GM18867 (cell line): ENCODE measurements around the gene CRIP2.

Experiments
- ATAC-seq: cut with Tn5 transposase; IDR thresholded peaks from one replicate; pipeline ENCODE4 v1.9.1; 2021; ENCODE audit warnings: mild to moderate bottlenecking, moderate library complexity; ENCODE audit not compliant: unreplicated experiment

The CRIP2 gene

GRCh38 chr14:105474483-105475268 is at the start of gene CRIP2:
CRIP2 (plus strand) TSS chr14:105474821; CDS start chr14:105474863, 42 bp downstream.
- ATAC-seq = no peak

- ATAC-seq = no peak
Observed at GRCh38 chr14:105424861-105425260, 49.8 kb upstream of the CRIP2 start.

- no peak for ATAC-seq
Observed at GRCh38 chr14:105425823-105426247, 48.8 kb upstream of the CRIP2 start.

GRCh38 chr14:105426416-105427130 is 48.0 kb upstream of the CRIP2 start:
- ATAC-seq = no peak

- ATAC-seq = no peak
Observed at GRCh38 chr14:105427412-105427811, 47.2 kb upstream of the CRIP2 start.

- no peak for ATAC-seq
Observed at GRCh38 chr14:105427936-105428485, 46.6 kb upstream of the CRIP2 start.

GRCh38 chr14:105430042-105430441 is 44.6 kb upstream of the CRIP2 start:
- no peak for ATAC-seq

- ATAC-seq = no peak
Observed at GRCh38 chr14:105430565-105430964, 44.1 kb upstream of the CRIP2 start.

- ATAC-seq = no peak
Observed at GRCh38 chr14:105431256-105431655, 43.4 kb upstream of the CRIP2 start.

- ATAC-seq = no peak
Observed at GRCh38 chr14:105432657-105433056, 42.0 kb upstream of the CRIP2 start.

- no peak for ATAC-seq
Observed at GRCh38 chr14:105433161-105433605, 41.4 kb upstream of the CRIP2 start.

- ATAC-seq = no peak
Observed at GRCh38 chr14:105436402-105436801, 38.2 kb upstream of the CRIP2 start.

GRCh38 chr14:105436891-105437722 is 37.5 kb upstream of the CRIP2 start:
- no peak for ATAC-seq

- ATAC-seq = no peak
Observed at GRCh38 chr14:105437723-105438500, 36.7 kb upstream of the CRIP2 start.

GRCh38 chr14:105439179-105439578 is 35.4 kb upstream of the CRIP2 start:
- no peak for ATAC-seq

- ATAC-seq = no peak
Observed at GRCh38 chr14:105439710-105440553, 34.7 kb upstream of the CRIP2 start.

- ATAC-seq = no peak
Observed at GRCh38 chr14:105440554-105440900, 34.1 kb upstream of the CRIP2 start.

- no peak for ATAC-seq
Observed at GRCh38 chr14:105440992-105441391, 33.6 kb upstream of the CRIP2 start.

GRCh38 chr14:105442125-105442524 is 32.5 kb upstream of the CRIP2 start:
- ATAC-seq = no peak
